Bone marrow (tissue), 2 donors: ENCODE results near the gene ZNF512B.
"Not testable (repeated sequence)": the region's sequence is repeated elsewhere in the genome, so short reads cannot be mapped to it uniquely, and the experiment has no call there.

Experiments used
- DNase-seq, 2 donors: peaks; one replicate each; lab custom pipeline; 2025; lab: John Stamatoyannopoulos, UW

Gene ZNF512B

DNA sequence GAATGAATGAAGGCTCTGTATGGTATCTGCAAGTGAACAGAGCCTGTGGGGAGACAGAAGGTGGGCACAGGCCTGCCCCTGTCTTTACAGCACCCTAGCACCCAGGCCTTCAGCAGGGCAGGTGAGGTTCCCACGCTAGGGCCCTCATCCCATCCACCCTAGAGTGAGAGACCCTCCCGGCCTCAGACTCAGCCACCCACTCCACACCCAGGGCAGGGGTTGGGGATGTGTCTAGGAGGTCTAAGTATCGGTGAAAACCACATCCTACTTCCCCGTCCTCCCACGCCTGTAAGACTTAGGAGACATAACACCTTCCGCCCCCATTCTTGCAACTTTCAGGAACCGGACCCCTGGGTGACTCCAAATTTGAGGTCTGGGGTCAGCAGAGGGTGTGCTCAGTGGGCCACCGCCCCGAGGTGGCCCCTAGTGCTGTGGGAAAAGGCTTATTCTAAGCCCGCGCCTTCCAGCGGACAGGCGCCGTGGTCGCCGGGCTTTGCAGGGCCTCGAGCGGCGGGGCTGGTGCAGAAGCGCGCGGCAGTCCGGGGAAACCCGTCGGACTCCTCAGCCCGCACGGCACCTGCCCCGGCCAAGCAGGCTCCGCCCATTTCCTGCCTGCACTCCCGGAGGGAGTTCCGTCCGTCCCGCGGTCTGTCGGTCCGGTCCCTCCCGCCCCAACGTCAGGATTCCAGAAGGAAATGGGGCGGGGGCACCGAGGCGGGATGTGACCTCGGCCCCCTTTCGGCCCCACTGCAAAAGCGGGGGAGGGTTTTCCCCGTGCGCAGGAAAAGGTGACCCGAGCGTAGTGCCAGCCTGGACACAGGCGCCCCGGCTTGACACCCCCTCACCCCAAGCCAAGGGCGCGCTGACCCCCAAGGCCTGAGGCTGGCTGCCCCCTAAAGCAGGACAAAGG is 8.8 kb upstream of the ZNF512B start:
- no peak for DNase-seq

DNA sequence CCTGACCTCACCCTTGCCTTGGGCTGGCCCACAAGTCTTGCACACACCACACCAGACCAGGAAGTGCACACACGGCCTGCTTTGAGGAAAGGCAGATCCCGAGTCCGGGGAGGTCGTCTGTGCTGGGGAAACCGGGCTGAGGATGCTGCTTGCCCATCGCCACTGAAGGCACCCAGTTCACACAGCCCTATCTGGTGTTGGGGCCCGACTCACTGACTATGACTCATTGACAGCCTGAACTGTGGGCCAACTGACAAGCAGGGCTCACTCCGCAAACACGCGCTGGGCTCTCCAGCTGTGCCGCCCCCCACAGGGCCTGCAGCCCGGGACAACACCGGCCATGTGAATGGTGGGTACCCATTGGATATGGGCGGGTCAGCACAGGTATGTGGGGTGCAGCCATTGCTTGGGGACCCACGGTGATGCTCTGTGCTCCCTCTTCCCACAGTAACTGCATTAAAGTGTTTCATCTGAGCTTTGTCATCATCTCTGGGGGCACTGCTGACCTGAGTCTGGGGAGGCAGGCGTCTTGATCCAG is 8.1 kb upstream of the ZNF512B start:
- DNase-seq: no peak

DNA sequence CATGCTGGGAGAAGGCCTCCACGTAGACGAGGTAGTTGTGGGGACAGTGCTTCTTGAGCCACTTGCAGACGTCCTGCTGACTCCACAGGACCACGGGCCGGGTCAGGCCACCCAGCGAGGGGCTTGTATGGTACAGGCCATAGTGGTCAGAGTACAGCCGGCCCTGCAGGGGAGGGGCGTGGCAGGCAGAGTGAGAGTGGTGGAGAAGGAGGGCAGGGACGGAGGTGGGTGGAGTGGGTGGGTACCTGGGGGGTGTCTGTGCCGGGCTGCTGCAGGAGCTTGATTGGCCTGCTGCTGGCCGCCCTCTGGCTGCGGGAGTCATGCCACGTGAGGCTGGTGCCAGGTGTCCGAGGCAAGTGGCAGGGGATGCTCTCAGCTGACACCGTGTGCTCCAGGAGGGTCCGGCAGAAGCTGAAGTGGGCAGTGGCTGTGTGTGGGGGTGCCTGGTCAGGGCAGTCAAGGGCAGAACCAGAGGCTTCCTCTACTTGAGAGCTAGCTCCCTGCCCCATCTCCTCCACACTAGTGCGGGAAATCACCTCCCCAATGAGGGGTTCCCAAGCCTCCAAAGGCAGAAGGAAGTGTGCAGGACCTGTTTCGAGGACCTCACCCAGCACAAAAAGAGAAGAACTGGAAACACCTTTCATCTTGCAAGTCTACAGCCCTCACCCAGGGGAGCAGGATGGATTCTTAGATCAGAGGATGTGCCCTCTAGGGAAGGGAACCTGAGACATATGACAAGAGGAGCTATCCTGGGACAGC is 7.4 kb upstream of the ZNF512B start:
- DNase-seq: no peak

DNA sequence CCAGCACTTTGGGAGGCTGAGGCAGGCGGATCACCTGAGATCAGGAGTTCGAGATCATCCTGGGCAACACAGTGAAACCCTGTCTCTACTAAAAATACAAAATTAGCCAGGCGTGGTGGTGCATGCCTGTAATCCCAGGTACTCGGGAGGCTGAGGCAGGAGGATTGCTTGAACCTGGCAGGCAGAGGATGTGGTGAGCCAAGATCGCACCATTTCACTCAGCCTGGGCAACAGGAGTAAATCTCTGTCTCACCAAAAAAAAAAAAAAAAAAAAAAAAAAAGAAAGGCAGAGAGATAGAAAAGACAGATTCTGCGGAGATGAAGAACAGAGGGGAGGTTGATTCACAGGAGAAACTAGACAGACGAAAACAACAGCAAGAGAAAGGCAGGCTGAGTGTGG is 6.8 kb upstream of the ZNF512B start:
- DNase-seq: not testable (repeated sequence)

DNA sequence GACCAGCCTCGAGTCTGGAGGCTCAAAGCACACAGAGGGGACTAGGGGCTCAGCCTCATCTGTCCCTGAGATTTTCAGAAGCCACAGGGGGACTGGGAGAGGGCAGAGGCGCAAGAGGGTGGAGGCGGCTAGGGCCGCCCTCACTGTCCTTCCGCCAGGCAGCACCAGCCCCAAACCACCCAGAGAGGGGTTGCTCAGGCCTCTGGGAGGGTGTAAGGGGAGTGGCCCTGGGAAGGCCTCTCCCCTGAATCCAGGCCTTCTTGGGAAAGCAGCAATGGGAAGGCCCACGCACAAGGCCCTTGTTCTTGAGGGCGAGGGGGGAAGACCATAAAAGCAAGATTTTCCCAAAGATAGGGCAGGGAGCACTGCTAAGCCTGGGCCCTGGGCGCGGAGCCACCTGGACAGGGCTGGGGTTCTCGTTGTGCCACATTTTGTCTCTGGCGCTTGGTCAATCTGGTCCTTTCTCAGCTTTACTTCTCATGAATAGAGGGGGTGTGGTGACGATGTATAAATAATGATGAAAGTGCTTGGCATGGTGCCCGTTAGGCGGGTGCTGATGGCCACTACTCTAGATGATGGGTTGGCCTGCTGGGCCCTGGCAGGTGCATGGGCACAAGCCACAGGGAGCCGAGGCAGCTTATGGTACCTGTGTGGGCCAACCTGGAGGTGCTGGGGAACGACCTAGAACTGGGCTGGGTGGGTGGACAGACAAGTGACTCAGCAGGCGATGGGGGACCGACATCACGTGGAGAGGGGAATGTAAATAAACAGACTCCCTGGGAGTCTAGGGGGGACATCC is 4.9 kb upstream of the ZNF512B start:
- no peak for DNase-seq

DNA sequence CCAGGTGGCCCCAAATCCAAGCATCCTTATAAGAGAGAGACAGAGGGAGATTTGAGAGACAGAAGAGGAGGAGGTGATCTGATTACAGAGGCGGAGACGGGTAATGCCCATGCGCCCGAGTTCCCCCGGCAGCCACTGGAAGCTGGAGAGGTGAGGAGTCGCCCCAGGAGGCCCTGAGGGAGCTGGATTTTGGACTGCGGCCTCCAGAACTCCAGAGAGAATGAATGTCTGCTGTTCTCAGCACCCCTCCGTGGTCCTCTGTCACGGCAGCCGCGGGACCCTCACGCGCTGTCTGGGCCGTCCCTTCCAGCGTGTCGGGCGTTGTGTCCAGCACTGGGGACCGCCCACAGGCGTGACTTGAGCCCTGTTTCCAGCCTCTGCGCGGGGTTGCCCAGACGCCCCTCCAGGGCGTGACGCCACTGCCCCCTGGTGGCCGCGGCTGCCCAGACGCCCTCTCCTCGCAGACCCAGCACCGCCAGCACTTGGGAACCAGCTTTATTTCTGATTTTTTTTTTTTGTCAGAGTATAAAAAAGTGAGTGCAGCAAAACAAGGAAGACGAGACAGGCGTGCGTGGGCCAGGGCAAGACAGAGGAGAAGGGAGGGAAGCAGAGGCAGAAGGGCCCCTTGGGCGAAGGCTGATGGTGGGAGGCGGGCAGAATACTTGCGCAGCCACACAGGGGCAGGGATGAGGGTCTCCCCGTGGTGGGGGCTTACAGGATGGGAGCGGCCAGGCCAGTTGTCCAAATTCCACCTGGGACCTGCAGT is 4.1 kb upstream of the ZNF512B start:
- DNase-seq: peak; percentile 57 to 66

DNA sequence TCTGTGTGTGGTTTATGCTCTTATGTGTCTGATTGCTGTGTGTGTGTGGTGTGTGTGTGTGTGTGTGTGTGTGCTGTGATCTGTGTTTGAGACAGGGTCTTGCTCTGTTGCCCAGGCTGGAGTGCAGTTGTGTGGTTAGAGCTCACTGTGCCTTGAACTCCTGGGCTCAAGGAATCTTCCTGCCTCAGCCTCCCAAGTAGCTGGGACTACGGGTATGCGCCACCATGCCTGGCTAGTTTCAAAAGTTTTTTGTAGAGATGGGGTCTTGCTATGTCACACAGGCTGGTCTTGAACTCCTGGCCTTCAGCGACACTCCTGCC is 3.4 kb upstream of the ZNF512B start:
- no peak for DNase-seq

DNA sequence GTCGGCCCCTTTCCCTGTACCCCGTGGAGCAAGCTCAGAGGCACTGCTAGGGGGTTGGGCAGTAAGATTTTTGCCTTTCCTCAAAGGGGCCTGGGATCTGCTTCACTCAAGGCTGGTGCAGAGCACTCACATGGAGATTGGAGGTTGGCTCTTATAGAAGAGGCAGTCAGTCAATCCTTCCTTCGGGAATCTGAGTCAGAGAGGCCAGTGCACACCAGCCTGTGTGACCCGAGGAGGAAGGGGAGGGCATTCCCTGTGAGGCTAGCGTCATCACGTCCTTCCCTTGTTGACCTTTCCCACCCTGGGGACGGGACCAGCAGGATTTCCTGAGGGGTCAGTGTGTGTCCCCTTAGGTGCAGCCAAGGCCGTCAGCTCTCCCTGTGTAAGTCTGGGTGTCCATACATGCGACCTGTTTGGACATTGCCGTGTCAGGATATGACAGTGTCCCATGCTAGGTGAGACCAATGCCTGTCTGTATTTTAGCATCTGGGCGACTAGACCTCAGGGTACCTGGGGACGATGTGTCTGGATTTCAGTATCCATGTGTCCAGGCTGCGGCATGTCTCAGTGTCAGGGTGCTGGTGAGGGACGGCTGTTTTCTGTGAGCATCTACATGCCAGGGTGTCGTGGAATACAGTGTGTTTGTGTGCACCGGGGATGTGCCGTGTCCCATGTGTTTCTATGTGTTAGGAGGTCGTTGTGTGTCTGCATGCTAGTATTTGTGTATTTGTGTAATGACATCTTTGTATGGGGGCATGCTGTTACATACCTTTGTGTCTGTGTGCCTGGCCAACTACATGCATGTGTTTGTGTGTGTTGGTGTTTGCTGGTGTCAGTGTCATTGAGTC is 2.8 kb upstream of the ZNF512B start:
- DNase-seq: no peak

DNA sequence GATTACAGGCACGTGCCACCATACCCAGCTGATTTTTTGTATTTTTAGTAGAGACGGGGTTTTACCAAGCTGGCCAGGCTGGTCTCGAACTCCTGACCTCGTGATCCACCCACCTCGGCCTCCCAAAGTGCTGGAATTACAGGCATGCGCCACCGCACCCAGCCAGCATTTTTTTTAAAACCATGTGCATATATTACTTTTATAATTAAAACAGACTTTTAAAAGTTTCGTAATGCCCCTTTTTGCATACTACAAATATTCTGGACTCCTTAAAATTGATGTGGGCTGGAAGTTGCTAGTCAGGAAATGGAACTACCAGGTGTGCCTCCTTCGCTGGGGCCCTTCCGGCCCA is 2.2 kb upstream of the ZNF512B start:
- not testable (repeated sequence) for DNase-seq

DNA sequence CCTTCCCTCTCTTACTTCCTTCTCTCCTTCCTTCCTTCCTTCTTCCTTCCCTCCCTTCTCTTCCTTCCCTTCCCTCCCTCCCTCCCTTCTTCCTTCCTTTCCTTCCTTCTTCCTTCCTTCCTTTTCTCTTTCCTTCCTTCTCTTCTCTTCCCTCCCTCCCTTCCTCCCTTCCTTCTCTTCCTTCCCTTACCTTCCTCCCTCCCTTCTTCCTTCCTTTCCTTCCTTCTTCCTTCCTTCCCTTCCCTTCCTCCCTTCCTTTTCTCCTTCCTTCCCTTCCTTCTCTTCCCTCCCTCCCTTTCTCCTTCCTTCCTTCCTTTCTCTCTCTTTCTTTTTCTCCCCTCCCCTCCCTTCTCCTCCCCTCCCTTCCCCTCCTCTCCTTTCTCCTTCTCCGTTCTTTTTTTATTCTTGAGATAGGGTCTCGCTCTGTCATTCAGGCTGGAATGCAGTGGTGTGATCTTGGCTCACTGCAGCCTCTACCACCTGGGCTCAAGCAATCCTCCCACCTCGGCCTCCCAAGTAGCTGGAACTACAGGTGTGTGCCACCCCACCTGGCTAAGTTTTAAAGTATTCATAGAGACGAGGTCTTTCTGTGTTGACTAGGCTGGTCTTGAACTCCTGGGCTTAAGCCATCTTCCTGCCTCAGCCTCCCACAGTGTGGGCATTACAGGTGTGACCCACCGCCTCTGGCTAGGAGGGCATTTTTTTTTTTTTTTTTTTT is 1.1 kb upstream of the ZNF512B start:
- no peak for DNase-seq

DNA sequence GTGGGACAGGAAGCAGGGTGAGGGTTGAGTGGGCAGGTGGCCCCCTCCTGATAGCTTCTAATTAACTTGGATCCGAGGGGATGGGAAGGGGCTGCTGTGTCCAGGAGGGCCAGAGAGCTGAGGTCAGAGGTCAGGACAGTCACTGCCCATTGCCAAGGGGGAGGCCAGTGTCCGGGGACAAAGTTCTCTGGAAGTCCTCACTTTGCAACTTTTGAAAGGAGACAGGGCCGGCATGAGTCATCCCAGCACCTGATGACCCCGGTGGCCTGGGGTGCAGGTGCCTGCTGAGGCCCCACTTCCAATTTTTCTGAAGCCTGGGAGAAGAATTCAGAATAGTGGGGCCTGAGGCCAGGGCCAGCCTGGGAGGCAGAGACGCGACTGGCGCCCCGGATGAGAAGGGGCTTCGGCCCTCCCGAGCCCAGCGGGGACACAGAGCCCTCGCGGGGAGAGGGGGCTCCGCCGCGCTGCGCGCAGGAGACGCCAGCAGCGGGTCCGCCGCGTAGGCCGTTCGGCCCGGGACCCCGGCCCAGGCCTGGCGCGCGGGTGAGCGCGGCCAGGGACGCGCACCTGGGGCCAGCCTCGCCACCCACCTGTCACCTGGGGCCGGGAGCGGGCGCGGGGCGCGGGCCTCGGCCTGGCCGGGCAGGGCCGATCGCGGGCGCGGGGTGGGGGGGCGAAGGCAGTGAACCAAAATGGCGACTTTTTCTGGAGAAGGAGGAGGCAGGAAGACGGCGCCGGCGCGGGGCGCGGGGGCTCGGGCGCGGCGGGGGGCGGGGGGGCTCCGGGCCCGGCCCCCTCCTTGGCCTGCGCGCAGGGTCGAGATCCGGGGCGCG is 586 bp downstream of the ZNF512B start:
- DNase-seq: no peak

DNA sequence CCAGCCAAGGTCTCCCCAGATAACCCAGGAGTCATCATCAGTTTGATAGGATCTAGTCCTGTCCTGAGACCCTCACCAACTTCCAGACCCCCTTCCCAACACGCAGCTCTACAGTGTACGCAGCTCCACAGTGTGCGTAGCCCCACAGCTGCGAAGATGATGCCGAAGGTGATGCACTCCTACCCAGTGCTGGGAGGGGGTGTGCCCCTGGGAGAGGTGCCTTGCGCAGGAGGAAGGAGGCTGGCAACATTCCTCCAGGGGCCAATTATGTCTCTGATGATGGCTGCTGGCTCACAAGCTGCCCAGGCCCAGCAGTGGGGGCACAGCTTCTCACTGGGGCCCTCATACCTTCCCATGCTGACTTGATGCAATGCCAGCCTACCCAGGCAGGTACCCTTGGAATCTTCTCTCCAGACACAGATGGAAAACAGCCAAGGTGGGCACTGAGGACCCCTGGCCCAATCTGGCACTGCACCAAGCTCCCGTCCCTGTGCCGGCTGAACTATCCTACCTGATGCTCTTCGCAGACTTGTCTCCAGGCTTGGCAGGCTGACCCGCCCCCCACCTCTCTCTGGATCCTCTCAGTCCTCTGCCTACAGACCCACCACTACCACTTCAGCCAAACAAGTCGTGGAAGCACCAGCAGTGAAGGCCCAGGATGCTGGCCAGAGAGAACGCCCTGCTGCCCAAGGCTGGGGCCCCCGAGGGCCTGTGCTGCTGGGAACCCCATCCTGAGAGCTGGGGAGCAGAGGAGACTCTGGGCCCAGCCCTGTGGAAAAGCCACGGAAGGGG is 1.4 kb downstream of the ZNF512B start:
- no peak for DNase-seq

DNA sequence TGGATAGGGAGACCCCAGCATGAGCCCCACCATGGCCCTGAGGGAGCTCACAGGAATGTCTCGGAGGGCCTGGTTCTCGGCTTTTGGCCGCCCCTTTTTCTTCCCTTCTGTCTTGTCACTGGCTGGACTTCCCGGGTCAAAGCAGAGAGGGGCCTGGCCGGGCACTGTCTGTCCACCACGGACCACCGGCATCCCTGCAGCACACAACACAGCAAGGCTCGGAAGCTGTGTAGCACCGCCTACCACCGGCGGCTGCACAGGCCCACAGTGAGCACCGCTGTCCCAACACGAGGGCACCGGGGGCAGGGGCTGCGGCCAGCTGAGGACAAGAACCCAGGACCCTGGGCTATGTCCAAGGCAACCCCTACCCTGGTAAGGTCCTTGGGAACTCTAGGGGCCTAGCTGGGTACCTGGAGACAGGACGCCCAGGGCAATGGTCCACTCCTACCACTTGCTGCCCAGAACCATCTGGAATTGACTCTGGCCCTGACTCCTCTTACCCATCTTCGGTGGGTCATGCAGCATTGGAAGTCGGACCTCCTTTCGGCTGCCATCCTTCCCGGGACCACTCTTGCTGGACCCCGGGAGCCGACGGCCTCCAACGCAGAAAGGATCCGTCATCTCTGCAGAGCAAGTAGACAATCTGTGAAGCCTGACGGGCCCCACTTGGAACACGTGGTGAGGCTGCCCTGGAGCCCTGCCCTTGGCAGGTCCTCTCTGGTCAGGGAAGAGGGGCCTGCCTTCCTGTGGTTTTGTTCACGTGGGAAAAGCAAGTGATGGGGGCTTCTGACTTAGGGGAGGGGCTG is 2.2 kb downstream of the ZNF512B start:
- DNase-seq: no peak

DNA sequence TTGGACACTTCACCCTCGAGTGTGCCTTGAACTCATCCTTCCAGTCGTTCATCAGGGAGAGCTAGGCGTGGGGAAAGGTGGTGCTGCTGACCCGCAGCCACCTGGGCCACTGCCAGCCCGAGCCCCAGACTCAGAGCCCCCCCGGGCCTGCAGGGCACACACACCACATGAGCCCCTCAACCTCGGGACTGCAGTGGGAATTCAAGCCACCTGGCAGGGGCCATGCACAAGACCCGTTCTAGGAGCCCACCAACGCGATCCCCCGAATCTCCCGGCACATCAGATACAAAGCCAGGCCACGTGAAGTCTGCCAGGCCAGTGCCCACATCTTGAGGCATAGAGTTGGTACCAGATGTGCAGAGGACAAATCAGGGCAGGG is 2.8 kb downstream of the ZNF512B start:
- no peak for DNase-seq

DNA sequence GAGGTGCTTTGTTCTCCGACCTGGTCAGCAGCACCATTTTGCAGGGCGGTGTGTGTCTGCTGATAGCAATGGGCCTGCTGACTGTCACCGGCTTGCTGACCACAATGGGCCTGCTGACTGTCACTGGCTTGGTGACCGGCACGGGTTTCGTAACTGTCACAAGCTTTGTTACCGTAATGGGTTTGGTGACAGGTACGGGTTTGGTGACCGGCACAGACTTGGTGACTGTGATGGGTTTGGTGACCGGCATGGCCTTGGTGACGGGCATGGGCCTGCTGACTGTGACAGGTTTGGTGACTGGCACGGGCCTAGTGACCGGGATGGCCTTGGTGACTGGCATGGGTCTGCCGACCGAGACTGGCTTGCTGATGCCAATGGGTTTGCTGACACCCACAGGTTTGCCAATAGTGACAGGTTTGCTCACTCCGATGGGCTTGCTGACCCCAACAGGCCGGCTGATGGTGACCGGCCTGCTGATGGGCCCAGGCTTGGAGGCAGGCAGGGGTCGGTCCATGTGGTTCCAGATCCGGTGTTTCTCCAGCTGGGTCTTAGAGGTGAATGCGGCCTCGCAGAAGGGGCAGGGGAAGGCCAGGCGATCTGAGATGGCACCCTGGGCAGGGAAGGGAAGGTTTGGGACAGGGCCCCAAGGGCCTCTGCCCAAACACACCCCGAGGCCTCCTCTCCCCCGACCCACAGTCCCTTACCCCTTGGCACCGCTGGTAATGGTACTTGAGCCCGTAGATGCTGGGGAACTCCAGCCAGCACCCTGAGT is 3.4 kb downstream of the ZNF512B start:
- no peak for DNase-seq

DNA sequence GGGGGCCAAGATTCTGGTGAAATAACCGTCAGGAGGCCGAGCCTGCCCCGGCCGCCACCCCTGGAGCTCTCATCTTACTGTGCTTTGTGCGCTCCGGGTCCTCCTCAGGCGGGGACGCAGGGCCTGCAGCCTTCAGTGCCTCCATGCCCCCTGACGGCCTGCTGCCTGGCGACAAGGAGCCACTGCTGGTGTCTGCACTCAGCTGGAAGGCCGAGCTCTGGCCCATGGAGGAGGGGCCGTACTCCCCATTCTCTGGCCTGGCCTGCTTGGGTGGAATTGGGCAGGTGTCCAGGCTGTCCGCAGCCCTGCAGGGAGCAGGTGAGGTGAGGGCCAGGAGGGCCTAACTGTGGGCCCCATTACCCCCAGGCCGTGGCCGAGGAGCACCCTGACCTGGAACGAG is 5.3 kb downstream of the ZNF512B start:
- DNase-seq: no peak
